HepG2 (cell line): ENCODE data around the gene INHA. TPM values are rescaled to one million over a fixed set of nuclear protein-coding genes. Genes with fewer than 3 reads are reported as not detected.

Experiments
- ATF7 ChIP-seq, 2 experiments: fragments of 450-650 bp in 1 of 2; sonication (generic) in 1 of 2; formaldehyde crosslinking in 1 of 2; IDR thresholded peaks; 2 replicates each; pipeline versions ENCODE4 v1.4.0 to v1.6.1; 2016 to 2020; ENCODE audit warnings: antibody characterized with exemption in 1 of 2, mild to moderate bottlenecking in 1 of 2, missing genetic modification reagents in 1 of 2
- ERF ChIP-seq: IDR thresholded peaks from 2 replicates; pipeline ENCODE4 v1.6.1; 2018; ENCODE audit warnings: missing biosample characterization, missing genetic modification reagents
- POLR2A ChIP-seq, 2 experiments: IDR thresholded peaks; 2 replicates each; pipeline ENCODE4 v1.6.1; 2011; ENCODE audit warnings: low read depth in 2 of 2, low read length in 2 of 2, mild to moderate bottlenecking in 1 of 2, moderate library complexity in 1 of 2; ENCODE audit not compliant: insufficient read depth in 1 of 2
- POLR2AphosphoS5 ChIP-seq: IDR thresholded peaks from 2 replicates; pipeline ENCODE4 v1.6.1; 2012; ENCODE audit warnings: low read depth, low read length
- SATB2 ChIP-seq: sonication (generic); formaldehyde crosslinking; IDR thresholded peaks from 2 replicates; pipeline ENCODE4 v1.5.0; 2020; ENCODE audit warnings: missing genetic modification reagents
- TERF1 ChIP-seq: sonication (generic); formaldehyde crosslinking; IDR thresholded peaks from 2 replicates; pipeline ENCODE4 v1.8.0; 2022; ENCODE audit warnings: mild to moderate bottlenecking, missing genetic modification reagents, moderate library complexity
- ZBTB46 ChIP-seq: sonication (generic); formaldehyde crosslinking; IDR thresholded peaks from 2 replicates; pipeline ENCODE4 v1.4.0; 2020; ENCODE audit warnings: mild to moderate bottlenecking, missing genetic modification reagents, borderline replicate concordance
- ZFP36 ChIP-seq: fragments of 150-350 bp; IDR thresholded peaks from 2 replicates; pipeline ENCODE4 v1.6.1; 2018; ENCODE audit warnings: borderline replicate concordance, low read length, low read depth; ENCODE audit not compliant: partially characterized antibody
- ZNF121 ChIP-seq: sonication (generic); formaldehyde crosslinking; IDR thresholded peaks from 2 replicates; pipeline ENCODE4 v1.5.0; 2020; ENCODE audit warnings: mild to moderate bottlenecking, missing genetic modification reagents
- ZNF138 ChIP-seq: sonication (generic); formaldehyde crosslinking; IDR thresholded peaks from 2 replicates; pipeline ENCODE4 v1.5.0; 2020; ENCODE audit warnings: mild to moderate bottlenecking, low read depth, missing genetic modification reagents
- ZNF230 ChIP-seq: sonication (generic); formaldehyde crosslinking; IDR thresholded peaks from 2 replicates; pipeline ENCODE4 v1.4.0; 2020; ENCODE audit warnings: mild to moderate bottlenecking, missing genetic modification reagents
- ZNF253 ChIP-seq: sonication (generic); formaldehyde crosslinking; IDR thresholded peaks from 2 replicates; pipeline ENCODE4 v1.8.0; 2022; ENCODE audit warnings: mild to moderate bottlenecking, missing genetic modification reagents, borderline replicate concordance
- ZNF331 ChIP-seq: sonication (generic); formaldehyde crosslinking; IDR thresholded peaks from 2 replicates; pipeline ENCODE4 v1.4.0; 2020; ENCODE audit warnings: missing genetic modification reagents
- ZNF468 ChIP-seq: sonication (generic); formaldehyde crosslinking; IDR thresholded peaks from 2 replicates; pipeline ENCODE4 v1.8.0; 2022; ENCODE audit warnings: mild to moderate bottlenecking, moderate library complexity, missing genetic modification reagents
- ZNF589 ChIP-seq: sonication (generic); formaldehyde crosslinking; conservative IDR thresholded peaks from 2 replicates; pipeline ENCODE4 v1.8.0; 2022; ENCODE audit warnings: mild to moderate bottlenecking, moderate library complexity, missing genetic modification reagents
- ZNF788 ChIP-seq: sonication (generic); formaldehyde crosslinking; IDR thresholded peaks from 2 replicates; pipeline ENCODE4 v1.5.0; 2020; ENCODE audit warnings: mild to moderate bottlenecking, missing genetic modification reagents, borderline replicate concordance
- ZNF883 ChIP-seq: sonication (generic); formaldehyde crosslinking; IDR thresholded peaks from 2 replicates; pipeline ENCODE4 v1.5.1; 2020; ENCODE audit warnings: mild to moderate bottlenecking, missing genetic modification reagents; ENCODE audit errors: not compliant biosample characterization
- ZXDC ChIP-seq: sonication (generic); formaldehyde crosslinking; IDR thresholded peaks from 2 replicates; pipeline ENCODE4 v1.5.0; 2020; ENCODE audit warnings: mild to moderate bottlenecking, missing genetic modification reagents
- polyA plus RNA-seq, 8 experiments: library from polyadenylated mRNA; depleted of rRNA in 3 of 8; stranded (reverse) in 7 of 8; unstranded in 1 of 8; fragments of >200 nt; fragmentation: Illumina TruSeq in 4 of 8; extraction: Trizol in 4 of 8; gene quantifications; 2 replicates each; pipeline versions ENCODE4 v1.2.1 to v1.2.3, GENCODE V29; 2011 to 2016; ENCODE audit warnings: low read depth in 4 of 8, missing spikeins in 1 of 8, mixed read lengths in 1 of 8; ENCODE audit not compliant: insufficient read depth in 1 of 8
- total RNA-seq, 5 experiments: library from RNA; depleted of rRNA; stranded (reverse); fragments of >200 nt; fragmentation: Illumina TruSeq; extraction: Trizol; gene quantifications; 2 replicates each; pipeline ENCODE4 v1.2.3, GENCODE V29; 2016; ENCODE audit warnings: low read depth in 1 of 5

Gene INHA
- total and polyA plus RNA-seq, 2 of the 13 experiments (the other 11 are each of a cell fraction or from before 2014, with no cell fraction given) = 4.1 to 15.2 TPM

GRCh38 chr2:219565130-219566080 is 6.7 kb upstream of the INHA start (continued):
- TF ChIP-seq ZBTB46 (CRISPR knock-in tag) (no peak), ZNF253 (CRISPR knock-in tag) (no peak), ZNF138 (no peak), TERF1 (no peak), ZNF121 (CRISPR knock-in tag) (no peak), ZXDC (CRISPR knock-in tag) (0 out of 2 replicates have a peak, but pooled peaks have one; percentile 59), ZNF788 (no peak), ERF (CRISPR knock-in tag) (no peak), POLR2A (IDR thresholded peaks at IDR 0.05; ENCODE audit: insufficient read depth in 1 of 2, low read depth in 2 of 2, low read length in 2 of 2) (0 out of 4 replicates have a peak, but pooled peaks of 1 of the 2 experiments have one; percentile 28), SATB2 (CRISPR knock-in tag) (no peak), ZNF468 (CRISPR knock-in tag) (0 out of 2 replicates have a peak, but pooled peaks have one; percentile 25), ZNF883 (CRISPR knock-in tag) (peak; percentile 29), ATF7 (IDR thresholded peaks at IDR 0.05) (no peak), ATF7 (CRISPR knock-in tag; IDR thresholded peaks at IDR 0.05) (0 out of 2 replicates have a peak, but pooled peaks have one; percentile 28), ZNF331 (CRISPR knock-in tag) (no peak), ZNF230 (no peak), ZFP36 (no peak), POLR2AphosphoS5 (peak; percentile 38), ZNF589 (CRISPR knock-in tag) (no peak)
